ENCODE data around the gene FOSL1.
"Not testable (repeated sequence)": the region's sequence is repeated elsewhere in the genome, so short reads cannot be mapped to it uniquely, and the experiment has no call there.

FOSL1 gene

DNA sequence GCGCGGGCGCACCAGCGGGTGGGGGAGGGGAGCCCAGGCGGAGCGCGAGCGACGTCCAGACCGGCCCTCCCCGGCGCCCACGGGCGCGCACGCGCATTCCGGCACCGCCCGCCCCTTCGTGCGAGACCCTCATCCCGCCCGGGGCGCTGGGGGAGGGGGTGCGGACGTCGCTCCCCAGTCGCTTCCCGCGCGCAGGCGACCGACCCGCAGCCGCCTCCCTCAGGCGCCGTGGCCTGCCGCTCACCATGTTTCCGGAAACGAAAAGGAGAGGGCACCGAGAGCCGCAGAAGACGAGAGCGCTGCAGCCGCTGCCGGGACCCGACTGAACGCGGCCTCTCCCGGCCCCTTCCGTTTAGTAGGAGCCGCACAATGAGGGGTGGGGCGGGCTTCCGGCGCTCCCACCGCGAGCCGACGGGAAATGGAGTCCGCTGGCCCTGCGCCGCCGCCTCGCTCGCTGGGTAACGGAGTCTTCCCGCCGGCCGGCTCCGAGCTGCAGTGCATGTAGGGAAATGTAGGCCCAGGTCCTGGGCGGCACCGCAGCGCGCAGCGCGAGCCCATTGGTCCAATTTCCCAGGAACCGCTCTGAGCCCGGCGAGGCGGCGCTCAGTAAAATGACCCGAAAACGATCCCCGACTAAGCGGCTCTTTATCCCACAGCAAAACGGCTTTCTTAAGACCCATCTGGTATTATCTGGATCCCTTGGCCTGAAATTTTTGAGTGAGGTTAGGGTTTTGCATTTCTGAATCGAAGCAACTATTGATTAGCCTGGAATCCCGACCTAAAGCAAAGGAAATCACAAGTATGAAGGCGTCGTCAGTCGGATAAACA, 42.1 kb downstream of the FOSL1 start, which contains the start of gene CFL1:
CFL1 (minus strand) TSS at position 328 of the 828 bp plus-strand sequence; CDS start at position 247, 81 bp downstream.
- peak within 1 kb of the TSS; percentile 96 for H3K4me3 ChIP-seq (ENCODE audit: low read length)
- DNase-seq (ENCODE audit: low read depth, low spot score), result peak; percentile 94

DNA sequence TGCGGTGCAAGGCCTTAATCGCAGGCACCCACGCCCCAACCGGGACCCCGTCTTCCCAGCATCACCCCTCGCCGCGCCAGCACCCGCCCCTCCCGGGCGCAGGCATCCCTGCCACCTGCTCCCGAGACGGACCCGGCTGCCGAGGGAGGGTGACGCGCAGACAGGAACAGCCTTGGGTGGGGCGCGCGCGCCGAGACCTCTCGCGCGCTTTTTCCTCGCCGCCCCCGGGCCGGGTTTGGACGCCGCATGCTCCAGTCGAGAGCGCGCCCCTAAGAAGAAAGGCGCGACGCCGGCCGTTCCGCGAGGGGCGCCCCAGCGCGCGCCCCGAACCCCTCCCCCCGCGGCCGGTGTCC, 42.7 kb downstream of the FOSL1 start:
- DNase-seq (ENCODE audit: low read depth, low spot score), result no peak
- peak overlapping the region; percentile 96 for H3K4me3 ChIP-seq (ENCODE audit: low read length)

DNA sequence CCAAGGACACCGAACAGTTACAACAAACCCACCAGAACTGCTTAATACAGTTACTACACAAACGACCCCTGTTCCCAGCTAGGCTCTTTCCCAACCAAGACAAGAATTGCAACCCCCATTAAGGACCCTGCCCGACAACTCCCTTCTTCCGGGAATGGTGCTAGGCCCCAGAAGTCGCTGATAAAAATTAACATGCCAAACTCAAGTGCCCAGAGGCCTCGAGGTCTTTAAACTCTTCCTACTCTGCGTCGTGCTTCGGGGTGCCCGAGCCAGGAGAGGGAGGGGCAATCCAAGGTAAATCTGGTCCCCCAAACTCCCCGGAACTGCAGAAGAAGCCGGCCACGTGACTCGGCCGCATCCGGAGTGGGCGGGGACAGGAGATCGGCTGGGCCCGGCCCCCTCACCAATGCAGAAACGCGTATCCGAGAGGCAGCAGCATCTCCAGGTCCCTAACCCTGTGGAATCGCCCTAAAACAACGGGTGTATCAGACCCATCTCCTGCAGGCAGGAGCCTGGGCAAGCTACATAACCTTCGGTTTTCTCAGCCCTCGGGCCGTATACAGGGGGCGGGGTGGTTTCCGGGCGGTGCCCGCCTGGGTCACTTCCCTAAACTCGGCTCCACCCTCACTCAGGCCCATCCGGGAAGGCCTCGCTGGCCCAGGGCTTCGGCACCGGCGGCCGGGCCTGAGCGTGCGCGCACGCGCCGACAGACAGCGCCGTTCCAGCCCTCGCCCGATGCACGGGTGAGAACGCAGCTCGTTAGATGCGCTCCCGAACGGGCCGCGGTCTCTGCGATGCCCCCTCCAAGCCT, 43.3 kb downstream of the FOSL1 start:
- H3K4me3 ChIP-seq (ENCODE audit: low read length), result peak overlapping the region; percentile 96
- peak; percentile 66 for DNase-seq (ENCODE audit: low read depth, low spot score)

DNA sequence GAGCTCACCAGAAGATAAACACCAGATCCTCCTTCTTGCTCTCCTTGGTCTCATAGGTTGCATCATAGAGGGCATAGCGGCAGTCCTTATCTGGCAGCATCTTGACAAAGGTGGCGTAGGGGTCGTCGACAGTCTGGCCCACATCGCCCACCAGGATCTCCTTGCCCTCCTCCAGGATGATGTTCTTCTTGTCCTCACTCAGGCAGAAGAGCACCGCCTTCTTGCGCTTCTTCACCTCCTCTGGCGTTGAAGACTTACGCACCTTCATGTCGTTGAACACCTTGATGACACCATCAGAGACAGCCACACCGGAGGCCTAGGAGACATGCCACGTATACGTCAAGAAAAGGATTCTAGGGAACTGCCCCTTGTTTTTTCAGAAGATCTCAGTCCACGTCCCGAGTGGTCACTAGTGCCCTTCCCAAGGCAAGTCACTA, 44.2 kb downstream of the FOSL1 start:
- no peak for DNase-seq (ENCODE audit: low read depth, low spot score)
- peak overlapping the region; percentile 96 for H3K4me3 ChIP-seq (ENCODE audit: low read length)

DNA sequence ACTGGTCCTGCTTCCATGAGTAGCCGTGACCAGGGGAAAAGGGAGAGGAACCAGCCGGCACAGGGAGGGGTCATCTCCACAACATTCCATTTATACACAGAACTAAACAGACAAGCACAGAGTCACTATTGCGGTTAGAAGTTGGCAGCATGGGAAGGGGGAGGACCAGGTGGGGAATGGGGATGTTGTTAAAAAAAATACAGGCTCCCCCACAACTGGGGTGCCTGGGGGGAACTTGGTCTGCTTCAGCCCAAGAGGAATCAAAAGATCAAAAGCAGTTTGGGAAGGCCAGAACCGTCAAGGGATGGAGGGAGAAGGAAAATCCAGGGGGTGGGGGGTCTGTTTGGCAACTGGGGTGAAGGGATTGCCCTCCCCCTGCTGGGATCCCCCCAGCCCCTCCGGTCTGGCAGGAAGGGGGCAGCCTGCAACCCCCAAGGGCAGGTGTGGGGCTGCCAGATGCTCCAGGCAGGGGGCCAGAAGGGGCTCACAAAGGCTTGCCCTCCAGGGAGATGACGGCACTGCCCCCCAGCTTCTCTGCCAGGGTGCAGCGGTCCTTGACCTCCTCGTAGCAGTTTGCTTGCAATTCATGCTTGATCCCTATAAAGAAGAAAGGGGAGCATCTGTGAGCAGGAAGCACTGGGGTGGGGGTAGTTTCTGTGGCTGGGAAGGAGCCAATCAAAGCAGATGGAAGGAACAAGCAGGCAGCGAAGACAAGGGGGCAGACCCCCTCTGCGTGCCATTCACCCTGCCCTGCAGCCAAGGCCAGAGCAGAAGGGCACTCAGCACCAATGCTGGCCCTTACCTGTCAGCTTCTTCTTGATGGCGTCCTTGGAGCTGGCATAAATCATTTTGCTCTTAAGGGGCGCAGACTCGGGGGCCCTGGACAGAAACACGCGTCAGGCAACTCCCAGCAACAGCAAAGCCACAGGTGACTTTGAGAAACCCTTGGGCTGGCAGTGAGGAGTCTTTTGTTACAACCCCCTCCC, 45.0 kb downstream of the FOSL1 start:
- no peak overlapping the region for H3K4me3 ChIP-seq (ENCODE audit: low read length)
- no peak for DNase-seq (ENCODE audit: low read depth, low spot score)

DNA sequence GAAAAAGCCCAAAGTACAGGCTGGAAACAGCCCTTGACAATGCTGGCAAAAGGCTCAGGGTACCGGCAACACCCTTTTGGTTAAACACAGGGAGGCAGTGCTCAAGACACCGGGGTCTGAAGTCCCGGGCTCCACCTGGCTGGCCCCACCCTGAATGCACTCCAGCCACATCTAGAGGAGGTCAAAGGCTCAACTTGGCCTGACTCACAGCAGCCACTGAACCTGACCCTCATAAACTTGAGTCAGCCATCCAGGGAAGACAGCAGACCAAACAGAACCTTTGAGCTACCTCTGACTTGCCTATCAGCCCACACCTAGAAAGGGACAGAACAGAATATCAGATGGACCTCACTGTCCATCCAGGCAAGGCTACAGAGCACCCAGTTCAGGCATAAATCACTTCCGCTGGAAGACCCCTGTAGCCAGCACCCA, 46.0 kb downstream of the FOSL1 start:
- H3K4me3 ChIP-seq (ENCODE audit: low read length), result no peak overlapping the region
- no peak for DNase-seq (ENCODE audit: low read depth, low spot score)

DNA sequence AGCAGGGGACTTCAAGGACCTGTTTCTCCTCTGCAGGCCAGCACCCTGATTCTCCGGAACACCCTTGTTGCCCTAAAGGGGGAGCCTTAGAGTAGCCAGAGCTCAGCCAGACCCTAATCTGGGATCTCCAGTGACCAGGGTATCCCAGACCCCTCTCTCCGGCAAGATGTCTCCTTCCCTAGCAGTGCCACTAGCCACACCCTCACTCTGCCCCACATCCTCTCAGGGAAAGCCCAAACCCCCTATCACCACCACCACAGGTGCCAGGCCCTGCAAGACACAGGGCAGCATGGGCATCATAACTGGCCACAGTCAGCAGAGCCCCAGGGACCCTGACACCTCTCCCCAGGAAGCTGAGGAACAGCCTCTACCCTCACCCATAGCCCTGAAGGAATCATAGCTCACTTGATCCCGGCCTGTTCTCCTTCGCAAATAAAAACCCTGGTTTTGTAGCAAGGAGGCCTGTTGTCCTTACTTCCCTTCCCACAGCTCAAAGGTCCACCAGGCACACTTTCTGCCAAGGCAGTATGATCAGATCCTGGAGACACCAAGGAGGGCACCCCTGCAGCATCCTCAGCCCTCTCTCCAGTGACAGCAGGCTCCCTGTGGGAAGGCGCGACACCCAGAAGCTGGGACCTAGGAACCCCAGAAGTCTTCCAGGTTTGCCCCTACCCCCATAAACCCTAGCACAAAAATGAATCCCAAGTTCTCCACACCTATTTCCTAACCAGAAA, 46.8 kb downstream of the FOSL1 start:
- H3K4me3 ChIP-seq (ENCODE audit: low read length), result no peak overlapping the region
- no peak for DNase-seq (ENCODE audit: low read depth, low spot score)

DNA sequence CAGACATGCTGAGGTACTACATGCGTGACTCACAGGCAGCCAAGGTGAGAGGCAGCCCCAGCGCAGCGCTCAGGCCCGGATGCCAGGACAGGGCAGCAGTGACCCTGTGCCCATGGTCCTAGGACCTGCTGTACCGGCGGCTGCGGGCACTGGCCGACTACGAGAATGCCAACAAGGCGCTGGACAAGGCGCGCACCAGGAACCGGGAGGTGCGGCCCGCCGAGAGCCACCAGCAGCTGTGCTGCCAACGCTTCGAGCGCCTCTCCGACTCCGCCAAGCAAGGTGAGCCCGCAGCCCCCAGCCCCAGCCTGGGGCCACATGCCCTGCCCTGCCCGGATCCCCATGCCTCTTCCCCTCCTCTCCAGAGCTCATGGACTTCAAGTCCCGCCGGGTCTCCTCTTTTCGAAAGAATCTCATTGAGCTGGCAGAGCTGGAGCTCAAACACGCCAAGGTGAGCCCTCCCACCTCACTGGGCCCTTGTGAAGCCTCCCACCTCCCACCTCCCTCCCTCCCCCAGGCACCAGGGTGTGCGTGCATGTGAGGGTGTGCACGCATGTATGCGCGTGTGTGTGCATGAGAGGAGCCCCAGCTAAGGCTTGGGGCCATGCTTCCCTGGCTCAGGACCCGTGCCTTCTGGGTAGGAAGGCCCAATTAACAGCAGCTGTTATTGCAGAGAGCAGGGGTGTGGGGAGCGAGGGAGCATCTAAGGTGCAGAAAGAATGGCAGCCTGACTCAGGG, 47.5 kb downstream of the FOSL1 start:
- no peak for DNase-seq (ENCODE audit: low read depth, low spot score)
- no peak overlapping the region for H3K4me3 ChIP-seq (ENCODE audit: low read length)

DNA sequence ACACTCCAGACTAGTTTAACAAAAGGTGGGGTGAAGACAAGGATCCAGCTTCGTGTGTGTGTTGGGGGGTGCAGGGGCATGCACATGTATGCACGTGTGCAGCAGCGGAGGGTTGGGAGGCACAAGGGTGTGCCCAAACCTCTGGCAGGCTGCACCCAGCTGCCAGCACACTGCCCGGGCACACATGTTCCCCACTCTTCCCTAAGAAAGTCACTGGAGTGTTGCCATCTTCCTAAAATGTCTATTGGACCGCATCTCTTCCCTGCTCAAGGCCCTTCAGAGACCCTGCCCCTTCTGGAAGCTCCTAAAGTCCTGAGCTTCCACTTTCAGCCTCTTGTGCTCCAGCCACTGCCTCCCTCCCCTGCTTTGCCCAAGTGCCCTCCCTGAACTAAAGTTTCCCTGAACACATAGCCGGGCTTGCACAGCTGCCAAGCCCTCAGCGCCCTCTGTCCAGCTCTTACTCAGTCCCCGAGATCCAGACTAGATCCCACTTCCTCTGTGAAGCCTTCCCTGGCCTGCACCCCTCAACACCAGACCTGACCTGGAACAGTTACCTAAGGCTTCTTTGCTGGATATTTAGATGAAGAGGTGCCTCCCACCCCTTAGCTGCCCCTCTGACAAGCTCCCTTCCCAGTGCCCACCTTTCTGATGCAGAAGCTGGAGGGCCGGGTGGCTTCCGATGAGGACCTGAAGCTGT, 48.2 kb downstream of the FOSL1 start:
- H3K4me3 ChIP-seq (ENCODE audit: low read length), result no peak overlapping the region
- no peak for DNase-seq (ENCODE audit: low read depth, low spot score)

DNA sequence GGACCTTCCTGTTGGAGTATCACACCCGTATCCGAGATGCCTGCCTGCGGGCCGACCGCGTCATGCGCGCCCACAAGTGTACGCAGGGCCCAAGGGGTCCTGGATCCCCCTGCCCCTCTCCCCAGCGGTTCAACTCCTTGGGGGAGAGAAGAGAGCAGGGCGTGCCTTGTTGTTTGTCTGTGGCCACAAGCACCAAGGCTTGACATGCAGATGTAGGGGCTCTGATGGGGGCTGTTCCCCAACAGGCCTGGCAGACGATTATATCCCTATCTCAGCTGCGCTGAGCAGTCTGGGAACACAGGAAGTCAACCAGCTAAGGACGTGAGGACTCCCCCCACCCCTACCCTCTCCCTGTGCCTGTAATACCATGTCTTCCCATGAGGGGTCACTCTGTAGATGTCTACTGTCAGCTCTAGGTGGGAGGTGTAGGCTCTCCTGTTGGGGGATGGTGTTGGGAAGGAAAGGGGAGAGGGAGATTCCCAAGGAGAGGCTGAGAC, 49.1 kb downstream of the FOSL1 start:
- no peak for DNase-seq (ENCODE audit: low read depth, low spot score)

DNA sequence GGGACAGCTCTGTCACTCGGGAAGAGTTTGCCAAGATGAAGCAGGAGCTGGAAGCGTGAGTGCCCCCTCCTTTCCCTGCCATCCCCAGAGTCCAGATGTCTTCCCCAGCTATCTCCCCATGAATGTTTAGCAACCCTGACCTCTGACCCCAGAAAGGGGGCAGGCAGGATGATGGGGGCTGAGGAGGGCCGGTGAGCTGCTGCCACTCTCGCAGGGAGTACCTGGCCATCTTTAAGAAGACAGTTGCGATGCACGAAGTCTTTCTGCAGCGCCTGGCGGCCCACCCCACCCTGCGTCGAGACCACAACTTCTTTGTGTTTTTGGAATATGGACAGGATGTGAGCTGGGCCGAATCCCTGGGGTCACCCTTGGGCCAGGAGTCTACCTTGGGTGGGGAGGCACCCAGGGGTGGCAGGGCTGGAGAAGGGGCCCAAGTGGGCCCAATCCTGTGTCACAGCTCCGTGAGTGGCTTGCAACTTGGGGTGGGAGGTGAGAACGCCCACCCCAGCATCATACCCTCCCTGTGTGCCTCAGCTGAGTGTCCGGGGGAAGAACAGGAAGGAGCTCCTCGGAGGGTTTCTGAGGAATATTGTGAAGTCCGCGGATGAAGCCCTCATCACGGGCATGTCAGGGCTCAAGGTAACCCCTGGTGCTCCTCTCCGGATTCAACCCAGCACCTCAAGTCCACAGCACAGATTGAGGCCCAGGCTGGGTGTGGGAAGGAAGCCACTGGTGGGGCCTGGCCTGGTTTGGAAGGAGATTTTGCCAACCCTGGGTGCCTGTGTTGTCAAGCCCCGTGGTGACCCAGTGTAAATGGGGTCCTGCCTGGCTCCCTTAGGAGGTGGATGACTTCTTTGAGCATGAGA, 49.7 kb downstream of the FOSL1 start:
- H3K4me3 ChIP-seq (ENCODE audit: low read length), result no peak overlapping the region
- DNase-seq (ENCODE audit: low read depth, low spot score), result no peak

More for the DNA sequence above, 49.1 kb downstream of the FOSL1 start:
- no peak overlapping the region for H3K4me3 ChIP-seq (ENCODE audit: low read length)

DNA sequence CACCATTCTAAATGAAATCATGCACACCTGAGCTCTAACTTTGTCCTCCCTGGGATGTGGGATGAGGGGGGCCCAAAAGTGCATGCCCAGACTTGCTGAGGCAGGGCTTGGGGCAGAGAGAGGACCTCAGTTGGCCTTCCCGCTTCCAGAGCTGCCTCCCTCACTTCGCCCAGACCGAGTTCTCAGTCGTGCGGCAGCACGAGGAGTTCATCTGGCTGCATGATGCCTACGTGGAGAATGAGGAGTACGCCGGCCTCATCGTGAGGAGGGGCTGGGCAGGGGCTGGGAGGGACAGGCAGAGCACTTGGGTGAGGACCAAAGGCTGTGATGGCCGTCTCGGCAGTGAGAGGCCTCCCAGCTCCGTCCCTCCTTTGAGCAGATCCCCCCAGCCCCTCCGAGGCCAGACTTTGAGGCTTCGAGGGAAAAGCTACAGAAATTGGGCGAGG, 50.4 kb downstream of the FOSL1 start:
- DNase-seq (ENCODE audit: low read depth, low spot score), result no peak

DNA sequence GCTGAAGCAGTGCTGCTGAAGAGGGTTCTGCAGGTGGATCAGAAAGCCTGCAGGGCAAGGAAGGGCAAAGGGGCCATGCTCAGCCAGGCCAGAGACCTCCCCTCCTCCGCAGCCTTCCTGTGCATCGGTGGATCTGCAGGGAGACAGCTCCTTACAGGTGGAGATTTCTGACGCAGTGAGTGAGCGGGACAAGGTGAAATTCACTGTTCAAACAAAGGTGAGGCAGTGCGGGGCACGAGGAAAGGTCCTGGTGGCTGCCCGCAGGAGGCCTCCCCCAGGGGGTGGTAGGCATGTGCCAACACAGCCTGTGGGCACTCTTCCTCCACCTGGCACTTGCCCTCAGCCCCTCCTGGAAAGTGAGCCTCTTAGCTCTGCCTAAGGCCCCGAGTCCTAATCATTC, 50.8 kb downstream of the FOSL1 start:
- no peak for DNase-seq (ENCODE audit: low read depth, low spot score)

More for the DNA sequence above, 50.4 kb downstream of the FOSL1 start:
- H3K4me3 ChIP-seq (ENCODE audit: low read length), result no peak overlapping the region

DNA sequence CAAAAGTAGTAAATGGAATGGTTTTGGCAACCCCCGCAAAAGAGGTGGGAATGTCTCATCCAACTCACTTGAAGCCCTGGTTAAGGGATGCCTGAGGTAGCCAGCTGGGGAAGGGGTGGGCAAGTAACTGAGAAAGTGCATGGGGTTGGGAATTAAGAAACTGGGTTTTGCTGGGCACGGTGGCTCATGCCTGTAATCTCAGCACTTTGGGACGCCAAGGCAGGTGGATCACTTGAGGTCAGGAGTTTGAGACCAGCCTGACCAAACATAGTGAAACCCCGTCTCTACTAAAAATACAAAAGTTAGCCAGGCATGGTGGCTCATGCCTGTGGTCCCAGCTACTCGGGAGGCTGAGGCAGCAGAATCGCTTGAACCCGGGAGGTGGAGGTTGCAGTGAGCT, 51.5 kb downstream of the FOSL1 start:
- H3K4me3 ChIP-seq (ENCODE audit: low read length); DNase-seq (ENCODE audit: low read depth, low spot score): not testable (repeated sequence)

More for the DNA sequence above, 50.8 kb downstream of the FOSL1 start:
- H3K4me3 ChIP-seq (ENCODE audit: low read length), result no peak overlapping the region

DNA sequence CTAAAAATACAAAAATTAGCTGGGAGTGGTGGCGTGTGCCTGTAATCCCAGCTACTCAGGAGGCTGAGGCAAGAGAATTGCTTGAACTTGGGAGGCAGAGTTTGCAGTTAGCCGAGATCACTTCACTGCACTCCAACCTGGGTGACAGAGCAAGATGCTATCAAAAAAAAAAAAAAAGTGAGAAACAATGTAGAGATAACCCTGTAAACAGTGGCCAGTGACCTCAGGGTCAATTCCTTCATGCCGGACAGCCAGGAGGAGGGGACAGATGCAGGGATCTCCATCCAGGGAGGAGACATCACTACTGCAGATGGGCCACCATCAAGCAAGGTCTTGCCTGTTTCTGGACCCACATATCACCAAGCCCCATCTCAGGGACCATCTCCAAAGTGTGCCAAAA, 52.4 kb downstream of the FOSL1 start:
- H3K4me3 ChIP-seq (ENCODE audit: low read length), result no peak overlapping the region
- no peak for DNase-seq (ENCODE audit: low read depth, low spot score)

DNA sequence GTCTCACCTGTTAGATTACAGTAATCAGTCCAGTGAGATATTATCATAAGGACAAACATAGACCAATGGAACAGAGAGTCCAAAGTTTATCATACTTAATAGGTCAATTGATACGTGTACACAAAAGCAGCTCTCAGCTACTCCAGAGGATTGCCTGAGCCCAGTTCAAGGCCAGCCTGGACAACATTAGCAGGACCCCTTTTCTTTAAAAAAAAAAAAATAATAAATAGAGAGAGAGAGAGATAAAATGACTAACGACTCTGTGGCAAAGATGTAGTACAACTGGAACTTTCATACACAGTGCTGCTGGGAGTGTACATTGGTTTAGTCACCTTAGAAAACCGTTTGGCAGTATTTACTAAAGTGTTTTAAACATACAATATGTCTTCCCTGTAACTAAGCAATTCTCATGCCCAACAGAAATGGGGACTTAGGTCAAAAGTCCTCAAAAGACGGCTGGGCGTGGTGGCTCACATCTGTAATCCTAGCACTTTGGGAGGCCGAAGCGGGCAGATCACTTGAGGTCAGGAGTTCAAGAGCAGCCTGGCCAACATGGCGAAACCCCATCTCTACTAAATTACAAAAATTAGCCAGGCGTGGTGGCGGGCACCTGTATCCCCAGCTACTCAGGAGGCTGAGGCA, 55.8 kb downstream of the FOSL1 start:
- no peak for DNase-seq (ENCODE audit: low read depth, low spot score)

More for the DNA sequence above, 55.8 kb downstream of the FOSL1 start:
- H3K4me3 ChIP-seq (ENCODE audit: low read length), result no peak overlapping the region
